HT1080 (cell line): ENCODE results near the gene ATP8B1. TPM values are rescaled to one million over a fixed set of nuclear protein-coding genes. Genes with fewer than 3 reads are reported as not detected.

Source experiments
- DNase-seq: peaks from one replicate; pipeline ENCODE4 v3.0.0-alpha.2; 2015; ENCODE audit warnings: low read depth
- small RNA-seq: library from RNA; depleted of rRNA; stranded (forward); fragments of <200 nt; gene quantifications from one replicate; pipeline ENCODE3, GENCODE V24; 2014
- total RNA-seq: library from RNA; depleted of rRNA; stranded (reverse); fragments of >200 nt; shearing (Covaris generic); gene quantifications from 2 replicates; pipeline ENCODE4 v1.2.3, GENCODE V29; 2014; rRNA removed

The ATP8B1 gene
- total RNA-seq, 1 experiment from 2014 or later: 16.6 TPM

DNA sequence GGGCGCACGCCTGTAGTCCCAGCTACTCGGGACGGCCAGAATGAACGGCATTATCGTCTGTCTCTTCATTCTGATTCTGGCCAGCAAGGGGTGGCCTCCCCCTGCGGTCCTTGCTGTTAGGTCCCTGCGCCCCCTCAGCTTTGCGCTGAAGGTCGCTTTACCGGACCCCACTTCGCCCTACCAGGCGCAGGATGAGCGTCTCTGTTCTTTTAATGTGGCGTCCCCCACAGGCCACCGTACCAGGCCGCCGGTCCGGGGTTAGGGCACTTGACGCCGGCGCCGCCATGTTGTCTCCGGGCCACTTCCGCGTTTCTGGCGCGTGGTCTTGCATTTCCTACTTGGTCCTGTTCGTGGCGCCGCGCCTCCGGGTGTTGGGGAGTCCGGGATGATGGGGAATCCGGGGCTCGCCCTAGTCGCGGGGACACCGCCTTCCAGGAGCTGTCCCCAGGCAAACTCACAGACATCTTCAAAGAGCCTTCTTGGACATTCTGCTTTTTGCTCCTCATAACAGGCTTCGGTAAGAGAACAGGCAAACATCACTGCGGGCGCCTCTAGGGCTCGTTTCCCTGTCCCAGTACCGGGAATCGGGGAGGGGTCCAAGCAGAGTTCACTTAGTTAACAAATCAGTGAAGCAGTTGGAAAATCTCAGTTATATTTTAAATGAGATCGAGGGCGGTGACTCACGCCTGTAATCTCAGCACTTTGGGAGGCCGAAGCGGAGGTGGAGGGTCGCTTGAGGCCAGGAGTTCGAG lies 172.9 kb downstream of the ATP8B1 start:
- DNase-seq: peak; percentile 95

DNA sequence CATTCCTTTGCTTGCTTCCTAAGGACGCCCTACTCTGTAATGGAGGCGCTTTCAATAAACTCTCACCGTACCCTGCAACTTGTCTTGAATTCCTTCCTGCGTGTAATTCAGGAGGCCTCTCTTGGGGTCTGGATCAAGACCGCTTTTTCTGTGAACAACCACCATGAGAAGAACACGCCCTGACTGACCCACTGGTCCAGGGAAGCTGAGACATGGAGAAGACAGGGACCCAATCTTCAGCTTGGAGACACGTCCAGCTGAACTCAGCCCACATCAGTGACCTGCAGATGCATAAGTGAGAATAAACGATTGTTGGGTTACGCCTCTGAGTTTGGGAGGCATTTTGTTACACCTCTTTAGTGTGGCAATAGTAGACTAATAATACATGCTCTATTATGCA lies 173.7 kb downstream of the ATP8B1 start:
- no peak for DNase-seq

DNA sequence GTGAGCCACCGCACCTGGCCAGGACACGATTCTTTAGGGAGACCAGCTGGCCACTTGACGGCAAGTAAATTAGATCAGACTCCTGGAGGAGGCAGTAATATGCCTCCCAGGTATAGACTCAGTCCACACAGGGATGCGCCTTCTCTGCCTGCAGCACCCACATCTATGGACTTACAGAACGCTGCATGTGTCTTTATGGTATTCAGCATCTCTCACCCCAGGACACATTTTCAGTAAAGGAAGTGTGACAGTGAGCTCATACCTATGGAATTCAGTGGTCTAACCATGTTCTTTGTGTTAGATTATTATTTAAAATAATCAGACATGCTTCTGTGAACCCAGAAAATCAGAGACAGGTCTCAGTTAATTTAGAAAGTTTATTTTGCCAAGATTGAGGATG lies 175.6 kb downstream of the ATP8B1 start:
- DNase-seq: peak; percentile 71

DNA sequence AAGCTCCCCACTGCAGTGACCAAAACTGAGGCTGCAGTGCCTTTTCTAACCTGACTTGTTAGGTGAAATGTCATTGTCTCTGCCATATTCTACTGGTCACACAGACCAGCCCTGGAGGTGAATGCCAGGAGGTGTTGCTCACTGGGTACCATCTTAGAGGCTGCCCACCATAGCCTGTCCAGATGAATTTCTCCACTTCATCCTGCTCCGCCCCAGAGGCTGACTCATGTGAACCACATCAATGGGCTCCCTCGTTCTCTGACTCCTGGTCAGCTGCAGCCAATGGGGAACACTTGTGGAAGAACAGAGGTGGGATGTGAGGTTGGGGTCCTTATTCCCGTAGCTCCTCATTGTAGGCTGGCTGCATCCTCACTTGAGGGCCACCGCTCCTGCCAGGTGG lies 178.1 kb downstream of the ATP8B1 start:
- DNase-seq: peak; percentile 78

DNA sequence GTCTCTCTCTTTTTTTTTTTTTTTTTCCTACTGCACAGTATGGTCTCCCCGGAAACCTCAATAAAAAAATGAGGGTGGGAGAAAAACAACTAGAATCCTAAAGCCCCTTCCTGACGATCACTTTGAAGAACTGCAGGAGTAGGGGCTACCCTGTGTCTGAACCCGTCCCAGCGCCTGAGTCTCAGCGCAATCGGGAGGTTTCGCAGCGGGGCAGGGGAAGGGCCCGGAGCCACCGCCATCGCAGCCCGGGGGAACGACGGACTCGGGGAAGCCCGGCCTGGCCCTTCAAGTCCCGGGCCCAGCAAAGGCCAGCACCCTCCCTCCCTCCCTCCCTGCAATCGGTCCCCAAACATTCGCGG lies 181.9 kb downstream of the ATP8B1 start:
- no peak for DNase-seq

DNA sequence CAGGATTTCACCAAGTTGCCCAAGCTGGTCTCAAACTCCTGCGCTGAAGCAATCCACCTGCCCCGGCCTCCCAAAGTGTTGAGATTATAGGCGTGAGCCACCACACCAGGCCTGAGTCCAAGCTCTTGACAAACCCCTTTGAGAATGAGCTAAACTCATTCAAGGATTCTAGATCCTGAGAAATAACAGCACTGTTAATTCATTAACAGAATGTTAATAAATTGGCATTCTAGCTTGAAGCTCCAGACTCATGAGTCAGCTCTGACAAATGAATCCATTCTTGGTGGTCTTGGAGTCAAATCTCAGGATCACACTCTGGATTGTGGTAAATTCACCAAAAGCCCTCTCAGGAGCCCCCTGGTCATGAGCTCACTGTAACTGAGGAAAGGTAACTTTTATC lies 183.2 kb downstream of the ATP8B1 start:
- DNase-seq: no peak

DNA sequence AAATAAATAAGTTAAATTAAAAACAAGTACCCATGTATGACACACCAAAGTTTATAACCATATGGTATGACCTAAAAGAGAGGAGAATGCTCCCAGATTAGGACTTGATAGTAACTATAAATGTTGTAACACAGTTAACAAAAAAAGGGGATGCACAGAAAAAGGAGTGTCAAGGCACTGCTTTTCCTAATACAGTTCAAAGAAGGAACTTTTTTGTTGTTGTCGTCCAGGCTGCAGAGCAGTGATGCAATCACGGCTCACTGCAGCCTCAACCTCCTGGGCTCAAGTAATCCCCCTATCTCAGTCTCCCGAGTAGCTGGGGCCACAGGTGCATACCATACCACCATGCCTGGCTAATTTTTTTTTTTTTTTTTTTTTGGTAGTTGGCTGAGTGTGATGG lies 184.2 kb downstream of the ATP8B1 start:
- no peak for DNase-seq

DNA sequence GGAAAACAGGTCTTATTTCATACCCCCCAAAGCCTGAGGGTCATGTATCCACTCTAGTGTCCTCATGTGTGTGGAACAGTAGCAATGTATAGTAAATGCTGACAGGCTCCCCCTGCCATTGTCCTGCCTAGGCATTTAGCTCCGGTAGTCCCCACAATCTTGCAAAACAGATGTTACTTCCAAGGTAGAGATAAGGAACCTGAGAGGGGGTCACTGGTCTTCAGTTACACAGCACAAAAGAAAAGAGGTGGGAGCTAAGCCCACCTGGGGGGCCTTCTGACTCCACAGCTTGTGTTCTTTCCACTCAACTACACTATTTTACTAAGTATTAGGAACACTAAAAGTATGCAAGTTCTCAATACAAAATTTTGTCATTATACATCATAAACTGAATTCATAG lies 199.2 kb downstream of the ATP8B1 start:
- no peak for DNase-seq

Small RNA genes lying within 50 kb of the gene (small RNA-seq; reads per million reads assigned to genes)
- gene RNU6-742P: not detected

Other genes starting within 250 kb of the ATP8B1 start
- 39.2 and 54.0 TPM in 2 replicates for gene FECH, start 216.6 kb downstream of the ATP8B1 start, total RNA-seq
- 230 and 236 TPM in 2 replicates for gene NARS1, start 181.5 kb downstream of the ATP8B1 start, total RNA-seq
- 76.3 and 83.9 TPM in 2 replicates for gene NEDD4L, start 240.9 kb upstream of the ATP8B1 start, total RNA-seq